ENCODE measurements around the gene MAS1.

DNA sequence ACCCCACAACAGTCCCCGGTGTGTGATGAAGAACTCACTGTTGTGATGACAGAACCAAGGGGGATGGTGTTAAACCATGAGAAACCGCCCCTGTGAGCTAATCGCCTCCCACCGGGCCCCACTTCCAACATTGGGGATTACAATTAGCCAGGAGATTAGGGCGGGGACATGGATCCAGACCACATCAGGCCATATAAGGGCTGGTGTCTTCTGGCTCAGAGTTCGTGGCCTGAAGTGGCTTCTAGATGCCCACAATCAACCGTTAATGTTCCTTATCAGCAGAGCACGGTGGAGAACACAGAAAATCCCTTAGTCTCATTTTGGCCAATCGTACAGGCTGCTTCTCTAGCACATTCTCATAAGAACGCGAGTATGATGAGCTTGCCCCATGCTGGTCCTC is 10.9 kb upstream of the MAS1 start:
- TF ChIP-seq, protein P1, sequence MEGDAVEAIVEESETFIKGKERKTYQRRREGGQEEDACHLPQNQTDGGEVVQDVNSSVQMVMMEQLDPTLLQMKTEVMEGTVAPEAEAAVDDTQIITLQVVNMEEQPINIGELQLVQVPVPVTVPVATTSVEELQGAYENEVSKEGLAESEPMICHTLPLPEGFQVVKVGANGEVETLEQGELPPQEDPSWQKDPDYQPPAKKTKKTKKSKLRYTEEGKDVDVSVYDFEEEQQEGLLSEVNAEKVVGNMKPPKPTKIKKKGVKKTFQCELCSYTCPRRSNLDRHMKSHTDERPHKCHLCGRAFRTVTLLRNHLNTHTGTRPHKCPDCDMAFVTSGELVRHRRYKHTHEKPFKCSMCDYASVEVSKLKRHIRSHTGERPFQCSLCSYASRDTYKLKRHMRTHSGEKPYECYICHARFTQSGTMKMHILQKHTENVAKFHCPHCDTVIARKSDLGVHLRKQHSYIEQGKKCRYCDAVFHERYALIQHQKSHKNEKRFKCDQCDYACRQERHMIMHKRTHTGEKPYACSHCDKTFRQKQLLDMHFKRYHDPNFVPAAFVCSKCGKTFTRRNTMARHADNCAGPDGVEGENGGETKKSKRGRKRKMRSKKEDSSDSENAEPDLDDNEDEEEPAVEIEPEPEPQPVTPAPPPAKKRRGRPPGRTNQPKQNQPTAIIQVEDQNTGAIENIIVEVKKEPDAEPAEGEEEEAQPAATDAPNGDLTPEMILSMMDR (IDR thresholded peaks at IDR 0.05), result no peak
- no peak for TF ChIP-seq EP300 (IDR thresholded peaks at IDR 0.05)

Measured in esophagus muscularis mucosa (tissue), 3 donors.